Right atrium auricular region (tissue), 2 donors: ENCODE measurements around the gene WDR81. TPM values are rescaled to one million over a fixed set of nuclear protein-coding genes. Genes with fewer than 3 reads are reported as not detected.
"Not testable (repeated sequence)": the region's sequence is repeated elsewhere in the genome, so short reads cannot be mapped to it uniquely, and the experiment has no call there.

Experiments
- DNase-seq: peaks from one replicate; pipeline ENCODE4 v3.0.0-alpha.2; 2019; ENCODE audit warnings: low spot score
- H3K27ac ChIP-seq, 2 donors: fragments of 200-600 bp; sonication (generic); 1 replicate in 1 of 2; 2 replicates in 1 of 2; pipeline ENCODE4 v1.5.1; 2016 to 2019
- H3K27me3 ChIP-seq, 2 donors: fragments of 200-600 bp; sonication (generic); one replicate each; pipeline versions ENCODE4 v1.5.1 to v1.6.0; 2017 to 2019
- H3K36me3 ChIP-seq: fragments of 200-600 bp; sonication (generic); one replicate; pipeline ENCODE4 v1.5.1; 2016
- H3K4me1 ChIP-seq, 2 donors: fragments of 200-600 bp; sonication (generic); one replicate each; pipeline versions ENCODE4 v1.5.1 to v1.6.0; 2017 to 2019
- H3K4me3 ChIP-seq, 2 donors: fragments of 200-600 bp; sonication (generic); 1 replicate in 1 of 2; 2 replicates in 1 of 2; pipeline ENCODE4 v1.5.1; 2017 to 2019; ENCODE audit warnings: mild to moderate bottlenecking in 1 of 2, moderate library complexity in 1 of 2
- H3K9me3 ChIP-seq, 2 donors: fragments of 200-600 bp; sonication (generic); one replicate each; pipeline ENCODE4 v1.5.1; 2019
- CTCF ChIP-seq, 2 donors: fragments of 200-600 bp; sonication (generic); IDR thresholded peaks; one replicate each; pipeline ENCODE4 v1.5.1; 2019; ENCODE audit warnings: antibody characterized with exemption in 2 of 2
- total RNA-seq, 2 donors: library from RNA; depleted of rRNA; stranded (reverse); fragments of >200 nt; gene quantifications; one replicate each; pipeline ENCODE4 v1.1.0, GENCODE V29; 2016

WDR81 gene
- total RNA-seq, 2 donors from 2014 or later, result 10.9 to 17.9 TPM

- DNase-seq, result no peak
- H3K27ac ChIP-seq, result no peak overlapping the region
- peaks cover 9% of the 10 kb centered on the region for H3K36me3 ChIP-seq
- no peak for TF ChIP-seq CTCF (IDR thresholded peaks at IDR 0.05)
- H3K4me3 ChIP-seq, result no peak overlapping the region
- H3K9me3 ChIP-seq, result no peaks in the 10 kb centered on the region
- peaks cover 0 to 8% of the 10 kb centered on the region in 2 donors for H3K4me1 ChIP-seq
- H3K27me3 ChIP-seq, result no peaks in the 10 kb centered on the region
Observed at GRCh38 chr17:1705004-1705403, 19.5 kb upstream of the WDR81 start.

- no peak for DNase-seq
- peaks cover 23% of the 10 kb centered on the region for H3K36me3 ChIP-seq
- H3K9me3 ChIP-seq, result no peaks in the 10 kb centered on the region
- no peak for TF ChIP-seq CTCF (IDR thresholded peaks at IDR 0.05)
- H3K4me3 ChIP-seq, result no peak overlapping the region
- no peaks in the 10 kb centered on the region for H3K27me3 ChIP-seq
- H3K27ac ChIP-seq, result no peak overlapping the region
- peaks cover 0 to 25% of the 10 kb centered on the region in 2 donors for H3K4me1 ChIP-seq
Observed at GRCh38 chr17:1707107-1707506, 17.4 kb upstream of the WDR81 start.

- H3K9me3 ChIP-seq, DNase-seq, H3K27me3 ChIP-seq, H3K4me3 ChIP-seq, H3K27ac ChIP-seq: not testable (repeated sequence)
- Histone ChIP-seq H3K4me1 (peaks cover 0 to 42% of the 10 kb centered on the region in 2 donors), H3K36me3 (peaks cover 41% of the 10 kb centered on the region)
Observed at GRCh38 chr17:1708791-1709346, 15.6 kb upstream of the WDR81 start.

GRCh38 chr17:1709403-1709951, 15.0 kb upstream of the WDR81 start:
- TF ChIP-seq CTCF (IDR thresholded peaks at IDR 0.05), result no peak
- Histone ChIP-seq H3K36me3 (peaks cover 47% of the 10 kb centered on the region), H3K27ac (peak overlapping the region; percentile 78 to 81), H3K4me1 (peaks cover 0 to 49% of the 10 kb centered on the region in 2 donors), H3K4me3 (peak overlapping the region; percentile 61 to 82), H3K9me3 (no peaks in the 10 kb centered on the region), H3K27me3 (no peaks in the 10 kb centered on the region)
- no peak for DNase-seq

- H3K4me1 ChIP-seq, result peaks cover 0 to 49% of the 10 kb centered on the region in 2 donors
- peaks cover 47% of the 10 kb centered on the region for H3K36me3 ChIP-seq
- DNase-seq, result peak; percentile 84
Observed at GRCh38 chr17:1709971-1710806, 14.3 kb upstream of the WDR81 start, which contains the start of gene TLCD2. Gene TLCD2 (minus strand): TSS chr17:1710377. CDS start chr17:1710242, 135 bp downstream.

More at GRCh38 chr17:1709971-1710806, 14.3 kb upstream of the WDR81 start, which contains the start of gene TLCD2:
- no peak for TF ChIP-seq CTCF (IDR thresholded peaks at IDR 0.05)
- Histone ChIP-seq H3K27me3 (no peaks in the 10 kb centered on the region), H3K27ac (peak within 1 kb of the TSS; percentile 78 to 81), H3K4me3 (peak within 1 kb of the TSS; percentile 61 to 82), H3K9me3 (no peaks in the 10 kb centered on the region)
